A549 treated with Mapracorat at 1 μM for 4 hours (cell line): Measurements from ENCODE around the gene CASS4. TPM values are rescaled to one million over a fixed set of nuclear protein-coding genes. Genes with fewer than 3 reads are reported as not detected.

ENCODE experiments used
- total RNA-seq: library from RNA; stranded (reverse); fragments of 200-300 nt; extraction: Qiagen RNA extraction; gene quantifications from 5 replicates; pipeline ENCODE4 v1.2.3, GENCODE V29; 2022

The CASS4 gene
- 0.05 to 0.06 TPM in 2 of 5 replicates, not detected in the others for total RNA-seq

DNA sequence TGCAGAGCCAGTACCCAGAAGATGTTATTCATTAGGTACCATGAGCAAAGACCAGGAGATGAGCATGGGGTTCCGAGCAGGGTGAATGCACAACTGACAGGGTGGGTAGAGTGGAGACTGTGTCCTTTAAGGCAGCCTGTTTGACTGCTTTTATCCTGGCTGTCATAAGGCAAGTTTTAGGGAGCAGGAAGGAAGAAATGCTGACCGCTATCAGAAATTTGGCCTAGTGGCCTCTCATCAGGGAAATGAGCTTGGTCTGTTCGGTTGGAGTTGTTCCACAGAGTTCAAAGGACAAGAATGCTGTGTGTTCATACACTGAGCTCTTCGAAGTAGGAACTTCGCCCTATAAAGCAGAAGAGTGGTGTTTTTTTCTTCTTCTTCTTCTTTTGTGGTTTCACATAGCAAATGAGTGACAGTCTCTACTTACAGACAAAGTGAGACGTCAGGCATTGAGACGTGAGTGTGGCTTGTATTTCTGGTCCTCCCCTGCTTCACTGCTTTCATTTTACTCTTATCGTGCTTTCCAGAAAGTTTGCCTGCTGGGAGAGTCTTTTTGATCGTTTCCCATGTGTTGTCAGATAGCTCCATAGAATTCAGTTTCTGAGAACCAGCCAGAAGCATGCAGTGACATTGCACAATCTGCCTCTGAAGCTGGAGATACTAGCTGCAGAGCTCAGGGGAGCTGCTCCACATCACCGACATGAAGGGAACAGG, at the start of gene CASS4:
Gene CASS4, plus strand, starts transcription at position 502 of the 714 bp plus-strand sequence. Its CDS starts 199 bp downstream, at position 701.

DNA sequence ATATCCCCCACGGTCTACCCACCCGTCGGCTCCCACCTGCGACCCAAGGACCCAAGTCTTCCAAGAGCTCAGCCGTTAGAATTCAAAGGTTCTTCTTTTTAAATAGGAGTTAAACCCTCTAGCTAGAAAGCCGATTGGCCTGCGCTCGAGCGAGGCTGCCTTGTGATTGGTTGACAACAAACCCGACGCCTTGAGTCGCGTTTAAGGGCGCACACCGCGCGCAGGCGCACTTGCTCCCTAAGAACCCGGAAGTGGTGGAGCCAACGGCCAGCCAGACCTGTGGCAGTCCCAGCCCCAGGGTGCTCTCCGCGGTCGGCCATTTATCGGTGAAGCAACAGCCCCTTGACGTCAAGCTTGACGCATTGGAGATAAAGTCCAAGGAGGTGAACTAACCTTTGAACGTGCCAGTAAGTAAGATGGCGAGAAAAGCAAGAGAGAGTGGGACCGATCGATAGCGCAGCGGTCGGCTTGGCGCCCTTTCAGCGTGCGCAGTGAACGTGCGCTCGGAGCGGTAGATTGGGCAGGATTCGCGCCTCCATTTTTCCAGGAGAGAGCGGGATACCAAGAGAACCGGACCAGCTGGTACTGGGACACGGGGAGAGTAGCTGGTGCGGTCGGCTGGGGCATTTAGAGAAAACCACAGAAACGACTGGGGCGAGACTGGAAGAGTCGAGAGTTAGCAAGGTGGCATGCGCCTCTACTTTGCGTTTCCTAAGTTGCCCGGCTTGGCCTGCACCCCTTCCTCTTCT, 19.8 kb upstream of the CASS4 start, which contains the start of the genes AURKA and CSTF1:
Gene AURKA, minus strand, starts transcription at position 84 of the 749 bp plus-strand sequence. CDS start 4,018 bp downstream, outside the sequence.
Gene CSTF1, plus strand, starts transcription at position 514 of the 749 bp plus-strand sequence. CDS start 2,908 bp downstream, outside the sequence.

GRCh38 chr20:56468316-56469076, 56.4 kb downstream of the CASS4 start, which contains the start of gene RTF2:
Gene RTF2, plus strand, starts transcription at chr20:56468627. Its CDS starts 71 bp downstream, at chr20:56468698.

Other genes with a start within 250 kb of the CASS4 start
- gene MC3R, start 163.5 kb upstream of the CASS4 start, total RNA-seq, result not detected in 5 replicates
- 10.2 to 12.8 TPM (median 11.5 TPM) in 5 replicates for gene FAM210B, start 53.3 kb upstream of the CASS4 start, total RNA-seq
- gene AURKA, start 20.0 kb upstream of the CASS4 start, total RNA-seq, result 94.7 to 105 TPM (median 103 TPM) in 5 replicates
- 34.6 to 39.8 TPM (median 36.4 TPM) in 5 replicates for gene CSTF1, start 19.6 kb upstream of the CASS4 start, total RNA-seq
- 81.2 to 97.5 TPM (median 88.2 TPM) in 5 replicates for gene RTF2, start 56.4 kb downstream of the CASS4 start, total RNA-seq
- gene FAM209A, start 112.5 kb downstream of the CASS4 start, total RNA-seq, result 0.28 to 0.43 TPM (median 0.30 TPM) in 4 of 5 replicates, not detected in the other
- gene FAM209B, start 121.0 kb downstream of the CASS4 start, total RNA-seq, result 0.22 to 0.67 TPM (median 0.34 TPM) in 5 replicates
- gene TFAP2C, start 217.0 kb downstream of the CASS4 start, total RNA-seq, result 13.1 to 15.0 TPM (median 13.5 TPM) in 5 replicates